Measurements from ENCODE around the gene CCDC159. TPM values are rescaled to one million over a fixed set of nuclear protein-coding genes. Genes with fewer than 3 reads are reported as not detected.

CCDC159 gene, protein sequence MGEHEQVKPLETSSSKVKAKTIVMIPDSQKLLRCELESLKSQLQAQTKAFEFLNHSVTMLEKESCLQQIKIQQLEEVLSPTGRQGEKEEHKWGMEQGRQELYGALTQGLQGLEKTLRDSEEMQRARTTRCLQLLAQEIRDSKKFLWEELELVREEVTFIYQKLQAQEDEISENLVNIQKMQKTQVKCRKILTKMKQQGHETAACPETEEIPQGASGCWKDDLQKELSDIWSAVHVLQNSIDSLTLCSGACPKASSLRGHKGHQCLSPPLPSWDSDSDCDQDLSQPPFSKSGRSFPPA
- total RNA-seq, result 10 to 100 TPM; 13.4 to 25.5 (median 19.7) TPM
- 10 to 100 TPM; 13.0 to 79.9 TPM for polyA plus RNA-seq
- long read RNA-seq, donor 1, partial matches to known transcripts, result 2 of 8 reads
- long read RNA-seq, donor 1, other reads (novel, unspliced or antisense), result 2 of 8 reads
- long read RNA-seq, donor 2, partial matches to known transcripts, result 3 of 8 reads
- long read RNA-seq, donor 2, other reads (novel, unspliced or antisense), result 4 of 8 reads
- long read RNA-seq, donor 3, partial matches to known transcripts, result 1 of 9 reads
- long read RNA-seq, donor 3, other reads (novel, unspliced or antisense), result 6 of 9 reads

DNA sequence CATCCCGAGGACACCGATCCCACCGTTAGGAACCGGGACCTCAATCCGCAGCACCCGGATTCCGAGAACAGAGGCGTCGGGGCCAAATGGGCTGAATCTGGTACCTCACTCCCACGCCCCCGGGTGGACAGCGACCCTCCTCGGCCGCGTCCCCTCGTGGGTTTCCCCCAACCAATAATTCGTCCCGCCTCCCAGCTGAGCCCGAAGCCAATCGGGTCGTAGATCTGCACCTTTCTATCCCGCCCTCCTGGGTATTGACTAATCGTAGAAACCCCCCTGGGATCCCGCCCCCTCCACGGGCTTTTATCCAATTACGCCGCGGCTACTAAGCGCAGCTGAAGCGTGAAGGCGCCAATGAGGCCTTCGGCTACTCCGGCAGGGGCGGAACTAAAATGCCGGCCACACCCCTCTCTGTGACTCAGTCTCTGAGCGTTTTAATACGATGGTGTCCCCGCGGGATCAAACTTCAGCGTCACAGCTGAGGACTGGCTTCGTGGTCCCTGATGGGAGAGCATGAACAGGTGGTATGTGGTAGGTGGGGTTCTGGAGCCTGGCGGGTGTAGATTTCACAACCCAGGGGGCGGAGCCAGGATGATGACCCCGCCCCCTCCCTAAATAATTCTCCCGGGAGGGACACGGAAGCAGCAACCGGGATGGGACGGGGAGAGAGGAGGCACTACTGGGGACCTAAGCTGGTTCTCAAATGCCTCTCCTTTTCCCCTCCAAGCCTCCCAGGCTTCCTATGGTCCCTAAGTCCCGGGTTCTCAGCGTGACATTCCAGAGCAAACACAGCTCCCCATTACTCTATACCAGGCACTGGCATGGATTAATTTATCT lies at the start of gene CCDC159, which contains the start of gene TMEM205:
TSS of gene CCDC159 (plus strand) at position 416 of the 837 bp plus-strand sequence. CDS start at position 504, 88 bp downstream.
TSS of gene TMEM205 (minus strand) at position 165 of the 837 bp plus-strand sequence. CDS start 649 bp downstream, outside the sequence.
- intact Hi-C loops (cut with DNase I), result loop anchor here in 2 of 10 donors (1.0 to 10.0 kb wide), 3 partner anchors 28 to 212 kb away; partner anchors contain the start of genes SWSAP1 (in 1 of the 2) and TSPAN16 (in 1 of the 2)
- H3K9me3 ChIP-seq, result peaks cover 0 to 12% (median 0%) of the 10 kb centered on the region in 11 donors
- H3K27ac ChIP-seq, result peak within 1 kb of the TSS; percentile 27 to 90 (median 82)
- 0% methylated on average over 50 of the region's 50 CpGs for WGBS, 2 donors
- H3K36me3 ChIP-seq, result peaks cover 0 to 22% (median 5%) of the 10 kb centered on the region in 9 donors
- H3K4me3 ChIP-seq, result peak within 1 kb of the TSS; percentile 44 to 92 (median 68)
- TF ChIP-seq, protein P1, sequence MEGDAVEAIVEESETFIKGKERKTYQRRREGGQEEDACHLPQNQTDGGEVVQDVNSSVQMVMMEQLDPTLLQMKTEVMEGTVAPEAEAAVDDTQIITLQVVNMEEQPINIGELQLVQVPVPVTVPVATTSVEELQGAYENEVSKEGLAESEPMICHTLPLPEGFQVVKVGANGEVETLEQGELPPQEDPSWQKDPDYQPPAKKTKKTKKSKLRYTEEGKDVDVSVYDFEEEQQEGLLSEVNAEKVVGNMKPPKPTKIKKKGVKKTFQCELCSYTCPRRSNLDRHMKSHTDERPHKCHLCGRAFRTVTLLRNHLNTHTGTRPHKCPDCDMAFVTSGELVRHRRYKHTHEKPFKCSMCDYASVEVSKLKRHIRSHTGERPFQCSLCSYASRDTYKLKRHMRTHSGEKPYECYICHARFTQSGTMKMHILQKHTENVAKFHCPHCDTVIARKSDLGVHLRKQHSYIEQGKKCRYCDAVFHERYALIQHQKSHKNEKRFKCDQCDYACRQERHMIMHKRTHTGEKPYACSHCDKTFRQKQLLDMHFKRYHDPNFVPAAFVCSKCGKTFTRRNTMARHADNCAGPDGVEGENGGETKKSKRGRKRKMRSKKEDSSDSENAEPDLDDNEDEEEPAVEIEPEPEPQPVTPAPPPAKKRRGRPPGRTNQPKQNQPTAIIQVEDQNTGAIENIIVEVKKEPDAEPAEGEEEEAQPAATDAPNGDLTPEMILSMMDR (IDR thresholded peaks at IDR 0.05), result peak in 4 of 9 donors; percentile 11 to 38 (median 36)
- ATAC-seq (peak; percentile 94 to 97 (median 97)), DNase-seq (peak; percentile 97 to 99)
- peaks cover 6 to 32% (median 25%) of the 10 kb centered on the region in 9 donors for H3K4me1 ChIP-seq
- H3K27me3 ChIP-seq, result no peaks in the 10 kb centered on the region

DNA sequence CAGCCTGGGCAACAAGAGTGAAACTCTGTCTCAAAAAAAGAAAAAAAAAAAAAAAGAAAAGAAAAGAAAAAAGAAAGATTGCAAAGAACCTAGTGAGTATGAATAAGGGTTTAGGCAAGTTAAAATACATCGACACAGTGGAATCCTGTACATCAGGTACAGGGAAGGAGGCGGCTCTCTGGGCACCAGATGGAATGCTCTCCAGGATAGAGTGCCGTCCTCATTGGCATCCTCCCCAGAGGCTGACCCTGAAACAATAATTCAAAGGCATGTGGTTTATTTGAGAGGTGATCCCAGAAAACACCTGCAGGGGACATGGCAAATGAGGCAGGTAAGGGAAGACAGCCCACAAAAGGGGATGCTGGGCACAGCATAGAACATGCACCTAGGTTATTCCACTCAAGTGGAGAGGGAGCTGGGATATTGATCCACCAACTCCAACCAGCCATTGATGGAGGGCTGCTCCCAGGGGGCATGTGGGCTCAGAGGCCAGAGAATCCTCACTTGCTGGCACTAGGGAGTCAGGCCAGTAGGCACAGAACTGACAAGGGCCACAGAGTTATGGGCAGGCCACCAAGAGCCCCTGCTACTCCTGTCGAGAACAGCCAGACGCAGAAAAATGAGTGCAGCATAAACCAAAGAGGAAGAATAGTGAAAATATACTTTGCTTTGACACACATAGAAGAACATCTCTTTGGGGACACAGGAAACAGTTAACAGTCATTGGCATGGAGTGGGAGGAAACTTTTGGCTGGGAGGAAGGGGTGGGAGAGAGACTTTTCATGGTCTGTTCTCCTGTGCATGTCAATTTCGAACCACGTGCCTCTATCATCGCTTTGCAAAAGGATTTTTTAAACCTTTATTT lies 46.1 kb upstream of the CCDC159 start:
- Histone ChIP-seq H3K4me3 (no peak overlapping the region), H3K36me3 (no peaks in the 10 kb centered on the region), H3K27me3 (no peaks in the 10 kb centered on the region), H3K4me1 (peaks cover 0 to 22% (median 0%) of the 10 kb centered on the region in 9 donors), H3K9me3 (no peaks in the 10 kb centered on the region), H3K27ac (no peak overlapping the region)
- 73 to 84% methylated on average over 8 of the region's 8 CpGs for WGBS, 2 donors
- no peak for DNase-seq
- intact Hi-C loops (cut with DNase I), result loop anchor here in 9 of 10 donors (5.0 to 10.0 kb wide), 12 partner anchors 37 to 287 kb away; partner anchors contain the start of genes ELAVL3 (in 3 of the 9), CCDC159 (in 1 of the 9), EPOR (in 1 of the 9) and ODAD3 (in 1 of the 9)
- TF ChIP-seq, protein P1 (IDR thresholded peaks at IDR 0.05), result no peak
- no peak for ATAC-seq

DNA sequence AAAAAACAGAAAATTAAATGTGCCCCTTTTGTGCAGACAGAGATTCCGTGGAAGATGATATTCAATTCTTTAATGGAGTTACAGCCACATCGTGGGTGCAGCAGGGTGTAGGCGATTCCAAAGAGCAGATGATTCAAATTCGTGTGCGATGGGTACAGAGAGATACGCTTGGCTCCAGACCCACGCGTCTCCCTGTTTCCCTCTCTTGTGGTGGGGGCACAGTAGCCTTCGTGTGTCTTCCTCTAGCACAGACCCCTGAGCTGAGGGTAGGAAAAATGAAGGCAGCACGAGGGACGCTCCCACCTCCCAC lies 45.6 kb upstream of the CCDC159 start:
- Histone ChIP-seq H3K9me3 (no peaks in the 10 kb centered on the region), H3K27ac (no peak overlapping the region), H3K4me3 (no peak overlapping the region), H3K27me3 (no peaks in the 10 kb centered on the region), H3K36me3 (no peaks in the 10 kb centered on the region), H3K4me1 (peaks cover 0 to 17% (median 0%) of the 10 kb centered on the region in 9 donors)
- intact Hi-C loops (cut with DNase I), result no loop called here
- WGBS, 2 donors, result 83 to 85% methylated on average over 11 of the region's 11 CpGs
- no peak for ATAC-seq
- TF ChIP-seq, protein P1 (IDR thresholded peaks at IDR 0.05), result no peak
- DNase-seq, result no peak
